Neural progenitor cell (in vitro differentiated cells): ENCODE results near the gene TP73. TPM values are rescaled to one million over a fixed set of nuclear protein-coding genes. Genes with fewer than 3 reads are reported as not detected.

Experiments used
- DNase-seq: peaks from one replicate; pipeline ENCODE4 v3.0.0-alpha.2; 2016; ENCODE audit warnings: low spot score
- H2AFZ ChIP-seq: fragments of 200-600 bp; sonication (generic); replicated peaks from 2 replicates; pipeline ENCODE4 v1.6.1; 2016; ENCODE audit warnings: antibody characterized with exemption
- H3F3A ChIP-seq: fragments of 200-600 bp; sonication (generic); 2 replicates; pipeline ENCODE4 v1.6.1; 2016; ENCODE audit warnings: antibody characterized with exemption, low read depth
- H3K27ac ChIP-seq: fragments of 200-600 bp; sonication (generic); 2 replicates; pipeline ENCODE4 v1.5.1; 2016; ENCODE audit warnings: mild to moderate bottlenecking
- H3K27me3 ChIP-seq: fragments of 200-600 bp; sonication (generic); 2 replicates; pipeline ENCODE4 v1.6.1; 2016; ENCODE audit warnings: mild to moderate bottlenecking, moderate library complexity
- H3K36me3 ChIP-seq: fragments of 200-600 bp; sonication (generic); 2 replicates; pipeline ENCODE4 v1.5.1; 2016
- H3K4me1 ChIP-seq: fragments of 200-600 bp; sonication (generic); 2 replicates; pipeline ENCODE4 v1.6.1; 2016; ENCODE audit warnings: mixed run types
- H3K4me2 ChIP-seq: fragments of 200-600 bp; sonication (generic); 2 replicates; pipeline ENCODE4 v1.6.1; 2016
- H3K4me3 ChIP-seq: fragments of 200-600 bp; sonication (generic); 2 replicates; pipeline ENCODE4 v1.5.1; 2016
- H3K79me2 ChIP-seq: fragments of 200-600 bp; sonication (generic); 2 replicates; pipeline ENCODE4 v1.6.1; 2016; ENCODE audit warnings: low read depth
- H3K9ac ChIP-seq: fragments of 200-600 bp; sonication (generic); 2 replicates; pipeline ENCODE4 v1.6.1; 2016
- H3K9me3 ChIP-seq: fragments of 200-600 bp; sonication (generic); 2 replicates; pipeline ENCODE4 v1.5.1; 2016; ENCODE audit warnings: low read depth
- H4K20me1 ChIP-seq: fragments of 200-600 bp; sonication (generic); 2 replicates; pipeline ENCODE4 v1.6.1; 2016; ENCODE audit warnings: low read depth
- H3K27ac Mint-ChIP-seq: 3 replicates; pipeline ENCODE4 v1.8.0; 2021; ENCODE audit warnings: mixed read lengths
- H3K27me3 Mint-ChIP-seq: 2 replicates; pipeline ENCODE4 v1.8.0; 2022; ENCODE audit warnings: low read depth, mild to moderate bottlenecking, inconsistent platforms, moderate library complexity, mixed read lengths; ENCODE audit not compliant: insufficient read depth
- H3K36me3 Mint-ChIP-seq: 3 replicates; pipeline ENCODE4 v1.8.0; 2021; ENCODE audit warnings: mixed read lengths
- H3K4me1 Mint-ChIP-seq: 3 replicates; pipeline ENCODE4 v1.8.0; 2021; ENCODE audit warnings: mixed read lengths
- H3K4me3 Mint-ChIP-seq: 3 replicates; pipeline ENCODE4 v1.8.0; 2021; ENCODE audit warnings: mild to moderate bottlenecking, moderate library complexity, mixed read lengths
- H3K9me3 Mint-ChIP-seq: 3 replicates; pipeline ENCODE4 v1.8.0; 2020; ENCODE audit warnings: mixed read lengths
- EZH2 ChIP-seq: fragments of 200-600 bp; sonication (generic); IDR thresholded peaks from 2 replicates; pipeline ENCODE4 v1.6.1; 2017; ENCODE audit warnings: antibody characterized with exemption, mild to moderate bottlenecking, moderate library complexity
- EZH2phosphoT487 ChIP-seq: fragments of 200-600 bp; sonication (generic); IDR thresholded peaks from 2 replicates; pipeline ENCODE4 v1.6.1; 2017; ENCODE audit warnings: antibody characterized with exemption
- total RNA-seq: library from RNA; depleted of rRNA; stranded (reverse); fragments of >200 nt; gene quantifications from 2 replicates; pipeline ENCODE4 v1.2.3, GENCODE V29; 2015; ENCODE audit warnings: low replicate concordance
- TF ChIP-seq, protein P1 (sequence below): fragments of 200-600 bp; sonication (generic); IDR thresholded peaks from 2 replicates; pipeline ENCODE4 v1.5.1; 2017; ENCODE audit warnings: antibody characterized with exemption, mild to moderate bottlenecking

Gene TP73
- total RNA-seq, 1 donor from 2014 or later = not detected

- no peak for DNase-seq
- Histone ChIP-seq H3K27me3 (peaks cover 69% of the 10 kb centered on the region), H2AFZ (no peak overlapping the region), H3K4me1 (peaks cover 22% of the 10 kb centered on the region), H3K4me2 (no peak overlapping the region), H4K20me1 (no peaks in the 10 kb centered on the region), H3K4me3 (no peak overlapping the region), H3K36me3 (no peaks in the 10 kb centered on the region), H3K27ac (no peak overlapping the region), H3K9me3 (no peaks in the 10 kb centered on the region), H3K79me2 (no peaks in the 10 kb centered on the region), H3F3A (no peaks in the 10 kb centered on the region), H3K9ac (no peak overlapping the region)
- Mint-ChIP-seq H3K27ac (no peak overlapping the region), H3K27me3 (peaks cover 16% of the 10 kb centered on the region), H3K9me3 (peaks cover 4% of the 10 kb centered on the region), H3K4me1 (peaks cover 3% of the 10 kb centered on the region), H3K4me3 (no peak overlapping the region), H3K36me3 (no peaks in the 10 kb centered on the region)
- TF ChIP-seq EZH2phosphoT487 (no peak), EZH2 (no peak)
- TF ChIP-seq, protein P1, sequence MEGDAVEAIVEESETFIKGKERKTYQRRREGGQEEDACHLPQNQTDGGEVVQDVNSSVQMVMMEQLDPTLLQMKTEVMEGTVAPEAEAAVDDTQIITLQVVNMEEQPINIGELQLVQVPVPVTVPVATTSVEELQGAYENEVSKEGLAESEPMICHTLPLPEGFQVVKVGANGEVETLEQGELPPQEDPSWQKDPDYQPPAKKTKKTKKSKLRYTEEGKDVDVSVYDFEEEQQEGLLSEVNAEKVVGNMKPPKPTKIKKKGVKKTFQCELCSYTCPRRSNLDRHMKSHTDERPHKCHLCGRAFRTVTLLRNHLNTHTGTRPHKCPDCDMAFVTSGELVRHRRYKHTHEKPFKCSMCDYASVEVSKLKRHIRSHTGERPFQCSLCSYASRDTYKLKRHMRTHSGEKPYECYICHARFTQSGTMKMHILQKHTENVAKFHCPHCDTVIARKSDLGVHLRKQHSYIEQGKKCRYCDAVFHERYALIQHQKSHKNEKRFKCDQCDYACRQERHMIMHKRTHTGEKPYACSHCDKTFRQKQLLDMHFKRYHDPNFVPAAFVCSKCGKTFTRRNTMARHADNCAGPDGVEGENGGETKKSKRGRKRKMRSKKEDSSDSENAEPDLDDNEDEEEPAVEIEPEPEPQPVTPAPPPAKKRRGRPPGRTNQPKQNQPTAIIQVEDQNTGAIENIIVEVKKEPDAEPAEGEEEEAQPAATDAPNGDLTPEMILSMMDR = no peak
Observed at GRCh38 chr1:3685906-3686305, 33.6 kb downstream of the TP73 start.

DNA sequence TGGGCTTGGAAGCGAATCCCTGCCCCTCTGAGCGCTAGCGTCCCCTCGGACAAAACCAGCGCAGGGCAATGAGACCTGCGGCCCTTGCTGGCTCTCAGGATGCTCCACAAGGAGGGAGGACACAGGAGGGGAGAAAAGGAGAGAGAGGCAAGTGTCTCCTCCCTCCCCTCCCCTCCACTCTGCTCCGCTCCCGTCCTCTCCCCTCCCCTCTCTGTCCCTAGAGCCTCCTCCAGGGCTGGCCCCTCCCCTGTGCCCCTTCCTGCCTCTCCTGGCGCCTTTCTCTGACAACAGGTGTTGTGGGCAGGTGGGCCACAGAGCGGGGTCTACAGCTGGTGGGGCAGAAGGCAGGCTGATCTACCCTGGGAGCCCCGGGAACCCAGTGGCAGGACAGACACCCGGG lies 35.2 kb downstream of the TP73 start:
- H3K4me1 Mint-ChIP-seq = peaks cover 3% of the 10 kb centered on the region
- Histone ChIP-seq H3K9ac (no peak overlapping the region), H3K4me2 (no peak overlapping the region), H3K9me3 (no peaks in the 10 kb centered on the region), H3K4me1 (peaks cover 18% of the 10 kb centered on the region), H3K79me2 (no peaks in the 10 kb centered on the region), H3K27me3 (peaks cover 69% of the 10 kb centered on the region), H3K27ac (no peak overlapping the region), H3K4me3 (no peak overlapping the region), H3F3A (no peaks in the 10 kb centered on the region), H4K20me1 (no peaks in the 10 kb centered on the region), H3K36me3 (no peaks in the 10 kb centered on the region), H2AFZ (no peak overlapping the region)
- H3K9me3 Mint-ChIP-seq = peaks cover 4% of the 10 kb centered on the region
- H3K4me3 Mint-ChIP-seq = no peak overlapping the region
- TF ChIP-seq EZH2 = no peak
- TF ChIP-seq, protein P1 = no peak
- TF ChIP-seq EZH2phosphoT487 = no peak
- no peaks in the 10 kb centered on the region for H3K36me3 Mint-ChIP-seq
- H3K27me3 Mint-ChIP-seq = peaks cover 16% of the 10 kb centered on the region
- DNase-seq = peak; percentile 37
- H3K27ac Mint-ChIP-seq = peak overlapping the region; percentile 37

DNA sequence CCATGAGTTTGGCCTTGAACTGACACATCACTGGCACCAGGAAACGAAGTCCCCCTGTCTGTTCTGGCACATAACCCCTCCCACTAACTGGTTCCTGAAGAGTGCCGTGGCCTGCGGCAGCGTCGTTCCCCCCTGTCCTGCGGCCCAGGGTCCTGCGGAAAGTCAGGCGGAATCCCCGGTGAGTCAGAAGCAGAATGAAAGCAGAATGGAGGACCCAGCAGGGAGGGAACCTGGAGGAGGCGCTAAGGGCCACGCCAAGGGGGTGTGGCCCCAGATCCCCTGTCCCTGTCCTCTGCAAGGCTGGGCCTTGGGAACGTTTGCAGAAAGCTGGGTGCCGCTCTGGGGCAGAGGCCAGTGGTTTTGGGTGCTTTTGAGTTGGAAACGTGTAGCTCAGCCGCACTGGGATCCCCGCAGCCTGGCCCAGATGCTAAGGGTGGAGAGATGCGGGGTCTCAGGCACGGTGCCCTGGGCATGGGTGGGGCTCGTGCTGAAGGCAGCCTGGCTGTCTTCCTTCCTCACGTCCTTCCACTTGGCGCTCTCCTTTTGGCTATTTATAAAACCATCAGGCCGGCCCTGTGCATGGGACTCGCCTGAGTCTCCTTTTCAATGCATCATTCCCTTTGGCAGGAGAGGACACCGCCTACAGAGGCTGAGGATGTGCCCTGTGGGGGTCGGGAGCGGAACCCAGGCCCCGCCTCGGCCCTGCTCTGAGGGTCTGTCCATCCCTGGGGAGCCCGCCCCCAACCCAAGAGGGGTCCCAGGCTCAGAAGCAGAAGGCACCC lies 36.2 kb downstream of the TP73 start:
- peak overlapping the region; percentile 37 for H3K27ac Mint-ChIP-seq

More for the DNA sequence above, 36.2 kb downstream of the TP73 start:
- TF ChIP-seq, protein P1 = no peak
- TF ChIP-seq EZH2phosphoT487 = no peak
- no peak for TF ChIP-seq EZH2
- Histone ChIP-seq H3K27ac (no peak overlapping the region), H3K27me3 (peaks cover 58% of the 10 kb centered on the region), H3F3A (no peaks in the 10 kb centered on the region), H3K4me1 (peaks cover 18% of the 10 kb centered on the region), H4K20me1 (no peaks in the 10 kb centered on the region), H3K9me3 (no peaks in the 10 kb centered on the region), H3K36me3 (no peaks in the 10 kb centered on the region), H3K9ac (no peak overlapping the region), H3K4me2 (peak overlapping the region; percentile 11), H3K4me3 (no peak overlapping the region), H3K79me2 (no peaks in the 10 kb centered on the region), H2AFZ (no peak overlapping the region)
- Mint-ChIP-seq H3K4me1 (peaks cover 5% of the 10 kb centered on the region), H3K36me3 (no peaks in the 10 kb centered on the region), H3K9me3 (no peaks in the 10 kb centered on the region), H3K27me3 (peaks cover 12% of the 10 kb centered on the region), H3K4me3 (no peak overlapping the region)
- peak; percentile 56 for DNase-seq
